Fibroblast of skin of right biceps (primary cell): Measurements from ENCODE around the gene UBE2E1.

Source experiments
- DNase-seq: peaks from one replicate; pipeline ENCODE4 v3.0.0-alpha.2; 2013

UBE2E1 gene

DNA sequence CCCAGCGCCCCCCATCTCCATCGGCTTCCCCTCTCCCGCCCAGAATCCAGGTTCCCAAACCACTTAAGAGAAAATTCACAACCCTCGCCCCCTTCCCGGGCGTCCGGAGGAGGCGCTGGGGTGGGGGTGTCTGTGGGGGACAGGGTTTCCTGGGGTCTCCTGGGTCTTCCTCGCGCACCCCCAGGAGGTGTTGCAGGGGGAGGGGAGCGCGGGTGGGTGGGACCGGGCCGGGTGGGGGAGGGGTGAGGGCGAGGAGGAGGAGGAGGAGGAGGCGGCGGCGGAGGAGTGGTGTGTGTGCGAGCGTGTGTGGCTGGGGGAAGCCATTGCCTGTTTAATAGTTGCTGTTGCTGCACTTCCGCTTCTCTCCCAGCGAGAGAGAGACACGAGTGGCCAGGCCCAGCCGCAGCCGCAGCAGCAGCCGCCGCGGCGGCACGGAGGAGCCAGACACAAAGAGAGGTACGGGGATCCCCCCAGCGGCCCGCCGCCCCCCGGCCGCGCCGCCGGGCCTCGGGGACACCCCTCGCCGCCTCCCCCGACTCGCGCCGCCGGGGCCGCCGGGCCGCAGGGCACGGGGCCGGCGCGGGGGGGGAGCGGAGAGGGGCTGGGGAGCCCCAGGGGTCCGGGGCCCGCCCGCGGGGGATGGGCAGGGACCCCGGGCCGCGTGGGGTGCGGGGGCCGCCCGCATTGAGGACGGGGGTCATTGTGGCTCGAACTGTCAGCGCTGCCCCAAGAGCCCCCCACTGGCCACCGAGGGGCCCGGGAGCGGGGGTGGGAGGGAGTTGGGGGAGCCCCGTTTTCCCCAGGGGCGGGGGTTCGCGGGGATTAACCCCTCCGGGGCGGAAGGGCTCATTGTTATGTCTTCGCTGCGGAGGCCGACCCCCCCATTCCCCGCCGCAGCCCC, at the start of gene UBE2E1:
UBE2E1 (plus strand) TSS at position 323 of the 901 bp plus-strand sequence. CDS start 1,315 bp downstream, outside the sequence.
- DNase-seq = peak; percentile 79

DNA sequence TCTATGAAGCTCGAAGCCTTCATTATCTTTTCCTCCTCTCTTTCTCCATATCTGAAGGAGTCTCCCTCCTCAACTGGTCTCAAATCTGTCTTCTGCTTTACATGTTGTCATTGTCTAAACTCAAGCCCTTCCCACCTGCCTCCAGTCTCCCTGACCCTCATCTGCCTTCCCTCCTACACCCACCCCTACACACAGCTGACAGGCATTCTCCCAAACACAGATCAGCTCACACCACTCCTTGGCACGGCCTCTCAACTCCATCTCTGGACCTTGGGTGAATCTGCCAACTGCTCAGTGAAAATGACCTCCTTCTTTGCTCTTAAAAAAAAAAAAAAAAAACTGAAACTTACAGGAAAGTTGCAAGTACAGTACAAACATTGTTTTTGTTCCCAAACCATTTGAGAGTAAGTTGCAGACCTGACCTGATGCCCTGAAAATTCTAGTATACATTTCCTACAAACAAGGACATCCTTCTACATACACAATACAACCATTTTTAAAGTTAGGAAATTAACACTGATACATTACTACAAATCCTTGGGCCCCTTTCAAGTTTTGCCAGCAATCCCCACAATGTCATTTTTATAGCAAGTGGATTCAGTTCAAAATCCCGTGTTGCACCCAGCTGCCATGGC, 49.4 kb upstream of the UBE2E1 start:
- DNase-seq = no peak

DNA sequence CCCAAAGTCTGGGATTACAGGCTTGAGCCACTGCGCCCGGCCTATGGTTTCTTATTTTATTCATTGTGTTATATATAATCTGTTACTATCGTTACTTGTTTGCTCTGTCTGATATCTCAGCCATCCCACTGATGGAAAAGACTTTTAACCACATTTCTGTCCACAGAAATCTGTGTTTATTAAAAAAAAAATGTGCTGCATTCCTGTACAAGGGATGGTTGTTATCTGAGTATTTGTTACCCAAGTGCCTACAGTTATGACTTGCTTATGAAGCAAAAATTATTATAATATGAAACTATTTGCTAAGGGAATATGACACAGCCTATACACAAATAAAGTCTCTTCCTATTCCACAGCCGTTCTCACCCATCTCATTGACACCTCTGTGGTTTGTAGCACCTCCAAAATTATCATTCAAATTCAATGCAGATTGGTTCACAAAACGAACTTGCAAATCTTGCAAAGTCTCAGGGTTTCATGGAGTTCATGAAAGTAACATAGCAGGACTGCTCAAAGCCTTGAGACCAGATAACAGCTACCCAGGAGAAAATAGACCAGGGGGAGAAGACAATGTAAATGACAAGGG, 47.4 kb upstream of the UBE2E1 start:
- DNase-seq = no peak

DNA sequence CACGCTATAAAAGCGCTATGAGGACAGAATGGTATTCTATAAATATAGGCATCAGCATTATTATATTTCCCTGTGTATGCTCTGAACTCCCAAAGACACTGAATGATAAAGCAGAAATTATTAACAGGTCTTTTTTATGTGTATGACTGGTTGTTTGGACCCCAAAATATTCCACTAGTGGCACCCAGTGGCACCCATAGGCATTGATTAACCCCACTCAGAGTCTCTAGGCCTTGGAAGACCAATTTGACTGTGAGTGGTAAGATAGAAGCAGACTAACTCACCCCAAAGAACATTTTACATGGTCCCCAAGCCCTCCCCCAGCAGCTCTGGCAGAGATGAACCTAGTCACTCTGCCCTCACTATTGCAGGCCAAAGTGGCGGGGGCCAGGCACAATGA, 45.4 kb upstream of the UBE2E1 start:
- DNase-seq = no peak

DNA sequence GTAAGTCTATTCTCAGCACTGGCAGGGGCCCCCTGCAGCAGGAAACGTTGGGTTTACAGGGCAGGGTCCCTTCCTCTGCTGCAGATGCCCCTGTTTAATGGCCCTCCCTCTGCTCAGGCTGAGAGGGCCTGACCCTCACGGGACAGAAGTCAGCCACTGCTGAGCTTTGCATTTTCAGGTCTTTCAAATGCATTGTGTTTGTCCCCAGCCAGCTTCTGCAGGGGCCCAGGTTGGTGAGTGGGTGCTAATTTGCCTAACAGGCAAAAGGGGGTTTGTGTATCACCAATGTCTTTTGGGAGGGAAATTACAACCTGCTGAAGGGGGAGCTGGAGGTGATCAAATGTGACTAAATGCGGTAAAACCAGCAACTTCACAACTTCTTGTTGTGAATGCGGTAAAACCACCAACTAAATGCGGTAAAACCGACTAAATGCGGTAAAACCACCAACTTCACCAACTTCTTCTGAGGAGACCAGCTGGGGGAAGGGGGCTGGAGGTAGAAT, 44.8 kb upstream of the UBE2E1 start:
- no peak for DNase-seq

DNA sequence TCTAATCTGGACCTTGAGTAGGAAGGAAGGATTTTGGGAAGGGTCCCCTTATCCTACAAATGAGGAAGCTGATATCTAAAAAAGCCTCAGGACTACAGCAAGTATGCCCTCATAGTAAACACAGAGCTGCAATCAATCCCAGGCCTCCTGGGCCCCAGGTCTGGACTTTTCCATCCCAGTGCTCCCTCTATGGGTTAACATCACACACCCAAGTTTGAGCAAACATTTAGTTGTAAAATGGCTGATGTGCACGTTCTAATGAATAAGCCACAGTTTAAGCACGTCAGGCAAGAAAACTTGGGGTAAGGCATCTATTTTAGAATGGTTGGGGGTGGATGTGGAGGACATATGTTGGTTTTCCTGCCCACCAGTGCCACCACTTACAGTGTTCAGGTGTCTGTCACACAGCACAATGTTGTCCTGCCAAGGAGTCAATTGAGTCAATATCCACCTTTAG, 44.3 kb upstream of the UBE2E1 start:
- peak; percentile 33 for DNase-seq

DNA sequence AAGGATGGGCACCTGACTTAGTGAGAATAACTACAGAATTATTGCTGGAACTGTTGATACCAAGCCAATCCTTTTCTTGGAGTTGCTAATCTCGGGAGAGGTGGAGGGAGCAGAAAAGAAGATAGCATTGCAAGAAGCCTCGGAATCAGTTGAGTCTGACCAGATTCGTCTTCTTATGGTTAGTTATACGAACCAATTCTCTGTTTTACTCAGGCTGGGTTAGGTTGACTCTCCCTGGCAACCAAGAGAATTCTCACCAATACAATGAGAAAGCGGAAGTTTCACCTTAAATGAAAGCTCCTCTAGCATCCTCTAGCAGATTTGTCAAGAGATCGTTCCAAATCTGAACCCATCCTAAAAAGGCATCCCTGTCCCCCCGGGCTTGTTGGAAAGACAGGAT, 43.5 kb upstream of the UBE2E1 start:
- DNase-seq = no peak

DNA sequence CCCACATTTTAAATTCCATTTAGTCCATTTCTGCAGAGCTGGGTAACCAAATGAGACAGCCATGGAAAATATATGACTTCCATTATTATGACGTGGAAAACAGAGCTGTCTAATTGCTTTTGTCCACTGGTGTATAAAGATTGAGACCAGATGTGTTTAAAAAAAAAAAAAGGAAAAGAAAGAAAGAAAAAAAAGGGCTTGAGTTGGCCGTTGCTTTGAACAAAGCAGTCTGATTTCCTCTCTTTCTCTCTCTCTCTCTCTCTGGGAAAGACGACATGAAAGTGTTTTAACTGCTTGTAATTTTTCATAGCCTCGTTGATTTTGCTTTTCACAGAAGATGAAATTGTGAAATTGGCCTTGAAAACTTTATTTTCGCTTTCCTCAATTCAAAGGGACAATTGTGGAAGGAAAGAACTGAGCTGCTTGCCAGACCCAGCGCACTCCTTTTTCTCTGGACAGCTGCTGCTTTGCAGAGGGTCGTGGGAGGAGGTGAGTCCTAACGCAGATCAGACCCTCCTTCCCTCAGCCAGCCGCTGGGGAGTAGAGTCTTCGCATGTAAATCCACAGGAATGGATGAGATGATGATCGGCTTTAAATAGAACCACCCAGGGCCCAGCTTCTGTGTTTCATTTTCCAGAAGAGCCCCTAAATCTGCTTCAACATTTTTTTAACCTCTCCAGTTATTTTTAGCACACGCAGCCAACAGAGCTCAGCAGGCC, 42.8 kb upstream of the UBE2E1 start:
- DNase-seq = peak; percentile 63

DNA sequence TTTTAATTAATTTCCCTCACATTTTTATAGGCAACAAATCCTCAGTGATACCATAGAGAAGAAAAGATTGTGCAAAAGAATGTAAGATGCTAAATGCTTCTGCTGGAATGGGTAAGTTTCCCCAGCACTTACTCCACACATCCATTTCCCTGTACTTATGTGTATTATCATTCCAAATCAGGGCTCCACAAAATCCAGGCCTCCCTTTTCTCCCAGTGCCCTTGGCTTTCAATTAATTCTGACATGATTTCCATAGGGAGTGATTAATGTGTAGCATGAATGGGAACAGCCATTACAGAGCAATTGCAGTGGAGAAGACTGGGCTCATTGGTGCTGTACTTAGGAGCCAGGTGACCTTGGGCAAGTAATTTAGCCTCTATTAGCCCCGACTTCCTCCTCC, 41.3 kb upstream of the UBE2E1 start:
- no peak for DNase-seq

DNA sequence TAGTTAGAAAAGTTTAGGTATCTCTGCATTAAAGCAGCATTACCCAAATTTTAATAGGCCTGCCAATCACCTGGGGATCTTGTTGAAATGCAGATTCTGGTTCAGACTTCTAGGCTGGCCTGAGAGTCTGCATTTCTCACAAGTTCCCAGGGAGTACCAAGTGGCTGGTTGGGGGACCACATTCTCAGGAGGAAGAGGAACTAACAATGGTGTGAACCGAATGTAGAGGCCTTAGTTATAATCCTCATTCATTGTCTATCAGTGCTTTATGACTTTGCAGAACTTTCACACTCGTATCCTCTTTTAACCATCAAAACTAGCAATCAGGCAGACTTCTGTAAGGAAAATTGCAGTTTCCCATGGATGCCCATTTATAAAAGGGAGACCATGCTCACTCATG, 38.2 kb upstream of the UBE2E1 start:
- no peak for DNase-seq

DNA sequence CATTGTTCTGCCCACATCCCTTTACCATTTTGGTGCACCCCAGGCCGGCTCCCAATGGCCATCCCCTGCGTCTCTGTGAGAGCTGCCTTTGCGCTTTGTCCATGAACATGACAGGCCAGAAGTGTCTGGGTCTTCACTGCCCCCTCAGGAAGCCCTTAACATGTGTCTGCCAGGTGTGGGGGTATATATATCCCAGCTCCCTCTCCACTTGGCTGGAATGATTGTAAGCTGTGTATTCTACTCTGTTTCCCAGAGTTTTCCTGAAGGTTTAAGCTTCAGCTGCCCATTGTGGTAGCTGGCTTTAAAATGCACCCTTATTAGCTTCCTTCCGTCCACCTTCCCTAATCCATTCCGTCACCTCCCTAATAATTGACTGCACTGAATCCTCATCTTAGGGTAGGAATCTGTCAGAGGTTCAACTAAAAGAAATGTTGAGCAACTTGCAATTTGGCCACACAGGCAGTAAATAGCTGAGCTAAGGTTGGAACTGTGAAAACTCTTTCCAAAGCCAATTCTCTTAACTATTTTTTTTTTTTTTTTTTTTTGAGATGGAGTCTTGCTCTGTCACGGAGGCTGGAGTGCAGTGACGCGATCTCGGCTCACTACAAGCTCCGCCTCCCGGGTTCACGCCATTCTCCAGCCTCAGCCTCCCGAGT, 30.4 kb upstream of the UBE2E1 start:
- DNase-seq = no peak

DNA sequence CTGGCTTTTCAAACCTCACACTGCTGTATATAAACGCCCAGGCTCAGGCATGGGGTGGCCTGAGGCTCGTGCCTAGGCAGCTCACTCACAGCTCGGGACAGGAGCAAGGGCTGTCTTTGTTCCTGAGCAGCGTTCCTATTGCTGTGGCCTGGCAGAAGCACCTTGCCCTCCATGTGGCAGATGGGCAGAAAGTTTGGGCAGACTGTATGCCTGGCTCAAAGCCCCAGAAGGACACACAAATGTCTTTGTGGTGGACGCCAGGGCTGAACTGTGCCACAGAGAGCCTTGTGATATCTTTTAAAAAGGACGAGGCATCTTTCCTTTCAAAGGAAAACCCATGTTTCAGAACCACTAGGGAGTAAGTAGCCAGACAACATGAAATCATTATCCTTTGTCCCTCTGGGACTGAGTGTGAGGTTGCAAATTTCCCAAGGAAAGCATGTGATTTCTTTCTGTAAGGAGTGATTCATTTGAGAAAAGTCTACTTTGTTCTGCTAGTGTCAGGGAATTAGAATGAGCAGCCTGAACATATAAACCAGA, 29.3 kb upstream of the UBE2E1 start:
- DNase-seq = peak; percentile 84

DNA sequence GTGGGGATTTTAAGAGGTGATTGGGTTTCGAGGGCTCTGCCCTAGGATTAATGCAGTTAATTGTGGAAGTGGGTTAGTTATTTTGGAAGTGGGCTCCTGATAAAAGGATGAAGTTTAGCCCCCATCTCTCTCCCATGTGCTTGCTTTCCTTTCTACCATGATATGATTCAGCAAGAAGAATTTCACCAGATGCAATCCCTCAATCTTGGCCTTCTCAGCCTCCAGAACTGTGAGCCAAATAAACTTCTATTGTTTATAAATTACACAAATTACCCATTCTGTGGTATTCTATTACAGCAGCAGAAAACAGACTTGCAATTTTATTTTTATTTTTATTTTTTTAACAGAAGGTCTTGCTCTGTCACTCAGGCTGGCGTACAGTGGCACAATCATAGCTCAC, 27.3 kb upstream of the UBE2E1 start:
- DNase-seq = no peak

DNA sequence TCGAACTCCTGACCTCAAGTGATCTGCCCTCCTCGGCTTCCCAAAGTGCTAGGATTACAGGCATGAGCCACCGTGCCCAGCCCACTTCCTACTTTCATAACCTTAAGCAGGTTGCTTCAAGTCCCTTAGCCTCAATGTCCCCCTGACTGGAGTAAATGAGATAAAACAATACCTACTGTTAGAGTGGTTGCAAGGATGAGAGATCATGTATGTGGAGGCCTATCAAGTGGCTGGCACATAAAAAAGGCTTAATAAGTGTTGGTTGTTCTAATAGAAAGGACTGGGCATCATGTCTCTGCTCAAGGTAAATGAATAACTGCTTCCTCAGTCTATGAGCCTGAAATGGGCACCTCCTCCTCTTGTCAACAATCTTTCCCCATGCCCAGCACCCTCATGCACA, 25.9 kb upstream of the UBE2E1 start:
- no peak for DNase-seq

DNA sequence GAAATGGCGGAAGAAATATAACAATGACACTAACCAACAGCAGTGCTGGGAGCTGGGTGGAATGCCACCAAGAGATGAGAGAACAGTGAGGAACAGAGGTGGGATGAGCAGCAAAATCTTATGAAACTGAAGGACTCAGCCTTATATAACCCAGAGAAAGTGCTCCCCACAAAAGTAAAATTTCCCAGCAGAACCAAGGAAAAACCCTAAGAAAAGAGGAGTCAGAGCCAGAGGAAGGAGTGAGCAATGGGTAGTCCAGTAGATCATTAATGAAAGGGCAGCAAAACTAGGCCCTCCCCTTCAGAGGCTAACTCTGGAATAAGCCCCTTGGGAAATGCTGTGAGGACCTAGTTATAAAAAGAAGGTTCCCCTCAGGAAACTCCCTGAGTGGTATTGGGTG, 24.7 kb upstream of the UBE2E1 start:
- DNase-seq = no peak

DNA sequence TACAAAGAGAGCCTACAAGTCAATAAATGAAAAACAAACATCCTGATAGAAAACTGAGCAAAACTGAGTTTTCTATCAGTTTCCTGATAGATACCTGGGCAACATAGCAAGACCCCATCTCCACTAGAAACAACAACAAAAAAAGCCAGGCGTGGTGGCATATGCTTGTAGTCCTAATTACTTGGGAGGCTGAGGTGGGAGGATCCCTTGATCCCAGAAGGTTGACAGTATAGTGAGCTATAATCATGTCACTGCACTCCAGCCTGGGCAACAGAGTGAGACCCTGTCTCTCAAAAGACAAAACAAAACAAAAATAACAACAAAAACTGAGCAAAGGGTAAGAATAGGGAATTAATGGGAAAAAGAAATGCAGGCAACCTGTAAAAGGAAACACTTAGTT, 23.9 kb upstream of the UBE2E1 start:
- DNase-seq = no peak

DNA sequence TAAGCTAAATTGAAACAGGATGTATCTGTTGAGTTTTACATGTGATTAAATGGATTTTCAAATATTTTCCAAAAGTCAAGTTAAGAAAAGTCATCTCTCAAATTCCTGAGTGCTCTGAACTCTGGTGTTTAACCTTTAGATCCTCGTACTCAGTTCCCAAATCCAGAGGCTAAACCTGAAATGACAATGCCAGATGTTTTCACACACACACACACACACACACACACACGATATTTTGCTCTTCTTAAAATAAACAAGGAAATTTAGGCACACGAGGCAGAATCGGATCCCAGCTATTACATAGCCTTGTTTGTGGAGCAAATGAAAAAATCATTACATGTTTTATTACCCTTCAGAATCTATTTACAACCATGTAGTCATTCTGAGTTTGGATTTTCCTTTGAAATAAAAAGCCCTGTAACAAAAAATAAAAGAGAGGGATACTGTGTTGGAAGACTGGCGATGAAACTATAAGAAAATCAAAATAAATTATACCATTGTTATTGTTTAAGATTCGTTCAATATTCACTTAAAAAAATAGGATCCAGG, 20.6 kb upstream of the UBE2E1 start:
- DNase-seq = no peak

DNA sequence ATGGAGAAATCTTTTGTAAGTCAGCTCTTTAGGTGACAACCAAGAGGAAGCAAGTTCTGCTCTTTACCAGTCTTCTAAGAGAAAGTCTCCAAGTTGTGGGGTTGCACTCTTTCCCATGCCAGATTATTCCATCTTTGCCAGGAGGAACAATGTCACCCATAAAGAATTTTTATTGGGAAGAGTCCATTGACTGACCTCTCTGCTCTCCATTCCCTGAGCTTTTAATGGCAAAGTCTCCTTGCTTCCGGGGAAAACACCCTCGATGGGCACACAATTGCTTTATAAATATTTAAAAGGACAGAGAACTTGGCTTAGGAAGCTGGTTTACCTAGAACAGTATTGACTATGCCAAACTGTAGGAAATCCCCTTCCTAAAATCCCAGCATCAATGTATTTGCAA, 19.9 kb upstream of the UBE2E1 start:
- no peak for DNase-seq

DNA sequence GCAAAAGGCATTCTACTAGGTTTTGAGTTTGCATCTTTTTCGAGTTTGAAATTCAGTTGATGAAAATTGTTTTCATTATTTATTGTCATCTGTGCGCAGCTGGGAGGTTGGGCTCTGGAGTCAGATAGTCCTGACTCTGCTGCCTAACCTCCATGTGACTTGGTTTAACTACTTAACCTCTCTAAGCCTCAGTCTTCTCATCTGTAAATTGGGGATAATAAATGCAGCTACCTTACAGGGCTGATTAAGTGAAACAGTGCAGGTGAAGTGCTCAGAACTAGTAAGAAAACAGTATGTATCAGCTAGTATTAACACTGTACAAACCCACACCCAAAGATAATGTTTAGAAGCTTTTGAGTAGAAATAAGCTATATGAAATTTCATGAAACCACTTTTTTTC, 14.1 kb upstream of the UBE2E1 start:
- DNase-seq = no peak

DNA sequence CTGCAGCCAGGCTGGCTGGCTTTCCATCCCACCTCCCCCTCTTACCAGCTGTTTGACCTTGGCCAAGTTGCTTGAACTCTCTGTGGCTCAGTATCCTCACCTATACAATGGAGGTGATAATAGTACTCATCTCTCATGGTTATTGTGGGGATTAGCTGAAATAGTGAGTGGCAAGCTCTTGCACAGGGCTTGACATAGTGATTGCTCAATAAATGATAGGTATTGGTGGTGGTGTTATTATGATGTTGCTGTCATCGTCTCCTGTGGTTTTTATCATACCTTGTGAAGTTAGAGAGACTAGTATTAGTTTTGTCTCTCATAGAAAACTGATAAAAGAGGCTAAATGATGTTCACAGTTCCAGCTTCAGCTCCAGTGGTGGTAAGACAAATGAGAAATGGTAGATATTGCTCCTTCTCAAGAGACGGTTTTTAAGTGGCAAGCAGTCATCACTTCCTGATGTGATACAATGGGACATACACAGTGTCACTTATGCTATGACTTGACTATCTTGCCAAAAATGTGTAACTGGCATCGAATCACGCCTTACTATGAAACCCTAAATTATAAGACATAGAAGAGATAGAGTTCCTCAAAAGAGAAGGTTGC, 12.1 kb upstream of the UBE2E1 start:
- no peak for DNase-seq

DNA sequence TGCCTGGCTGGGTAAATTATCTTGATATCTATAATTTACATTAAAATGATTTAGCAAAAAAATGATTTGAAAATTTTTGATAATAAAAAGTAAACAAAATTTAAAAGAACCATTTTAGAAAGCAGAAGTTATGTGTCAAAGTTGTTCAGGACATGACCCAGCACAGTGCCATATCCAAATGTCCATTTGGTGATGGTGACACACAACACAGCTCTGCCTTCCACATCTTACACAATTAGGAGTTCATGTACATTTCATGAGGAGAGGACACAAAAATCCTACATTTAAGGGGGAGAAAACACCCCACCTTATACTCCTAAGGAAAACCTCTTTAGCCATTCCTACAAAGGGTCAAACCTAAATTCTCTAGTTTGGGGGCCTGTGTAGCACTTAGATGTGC, 10.7 kb upstream of the UBE2E1 start:
- no peak for DNase-seq

DNA sequence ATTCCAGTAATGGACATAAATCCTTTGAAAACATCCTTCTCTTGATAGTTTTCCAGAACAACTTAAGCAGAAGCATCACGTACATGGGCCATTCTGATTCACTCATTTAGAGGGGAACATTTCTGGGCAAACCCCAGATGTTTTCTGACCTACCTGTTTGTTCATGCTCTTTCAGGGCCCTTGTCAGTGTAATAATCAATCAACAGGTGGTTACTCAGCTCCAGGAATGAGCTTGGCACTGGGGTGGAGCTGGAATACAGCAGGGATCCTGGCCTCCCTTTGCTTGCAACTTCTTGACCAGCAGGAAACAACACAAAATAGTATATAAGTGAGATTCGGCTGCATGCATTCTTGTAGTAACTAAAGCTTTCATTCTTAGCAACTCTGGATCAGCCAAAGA, 9.2 kb upstream of the UBE2E1 start:
- no peak for DNase-seq
